Measurements from ENCODE around the gene KIF15.
"Not testable (repeated sequence)": the region's sequence is repeated elsewhere in the genome, so short reads cannot be mapped to it uniquely, and the experiment has no call there.

The KIF15 gene

DNA sequence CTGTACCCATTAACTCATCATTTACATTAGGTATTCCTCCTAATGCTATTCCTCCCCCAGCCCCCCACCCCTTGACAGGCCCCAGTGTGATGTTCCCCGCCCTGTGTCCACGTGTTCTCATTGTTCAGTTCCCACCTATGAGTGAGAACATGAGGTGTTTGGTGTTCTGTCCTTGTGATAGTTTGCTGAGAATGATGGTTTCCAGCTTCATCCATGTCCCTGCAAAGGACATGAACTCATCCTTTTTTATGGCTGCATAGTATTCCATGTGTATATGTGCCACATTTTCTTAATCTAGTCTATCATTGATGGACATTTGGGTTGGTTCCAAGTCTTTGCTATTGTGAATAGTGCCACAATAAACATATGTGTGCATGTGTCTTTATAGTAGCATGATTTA is 54.7 kb downstream of the KIF15 start:
- not testable (repeated sequence) for DNase-seq (ENCODE audit: low spot score); FAIRE-seq

- not testable (repeated sequence) for DNase-seq (ENCODE audit: low spot score)
Measured at GRCh38 chr3:44821206-44821605, 59.6 kb downstream of the KIF15 start.

DNA sequence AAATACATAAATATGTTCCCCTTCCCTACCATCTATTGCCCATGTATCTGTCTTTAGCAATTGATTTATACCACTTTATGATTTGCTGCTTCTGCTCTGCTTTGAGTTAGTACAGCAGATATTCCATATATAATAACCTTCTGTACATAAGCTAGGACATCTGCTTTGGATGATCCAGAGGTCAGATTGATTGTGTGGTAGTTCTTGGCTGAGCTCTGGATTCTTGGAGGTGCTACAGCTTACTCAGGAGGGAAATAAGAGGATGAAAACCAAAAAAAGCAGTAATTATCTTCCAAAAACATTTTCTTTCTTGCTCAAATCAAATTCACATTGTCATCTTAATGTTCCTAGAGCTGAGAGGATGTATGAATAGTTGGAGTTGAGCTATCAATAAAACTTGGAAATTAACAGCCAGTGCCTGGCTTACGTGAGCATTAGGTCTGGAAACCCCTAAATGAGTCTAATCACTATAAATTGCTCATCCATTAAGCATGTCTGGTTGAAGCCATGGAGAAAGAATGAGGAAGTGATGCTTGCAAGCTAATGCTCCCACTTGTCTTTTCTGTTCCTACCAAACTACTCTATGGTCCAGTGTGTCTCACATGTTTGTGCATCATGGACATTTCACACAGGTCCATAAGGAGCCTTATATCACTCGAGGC is 63.8 kb downstream of the KIF15 start:
- no peak for DNase-seq (ENCODE audit: low spot score)
- FAIRE-seq, result no peak

More at GRCh38 chr3:44821206-44821605, 59.6 kb downstream of the KIF15 start:
- FAIRE-seq, result not testable (repeated sequence)

GRCh38 chr3:44827196-44827595 is 65.6 kb downstream of the KIF15 start:
- FAIRE-seq, result no peak
- no peak for DNase-seq (ENCODE audit: low spot score)

GRCh38 chr3:44831232-44831631 is 69.6 kb downstream of the KIF15 start:
- DNase-seq (ENCODE audit: low spot score), result no peak
- FAIRE-seq, result no peak

- DNase-seq (ENCODE audit: low spot score) (no peak), FAIRE-seq (peak; percentile 44)
Measured at GRCh38 chr3:44832032-44832431, 70.4 kb downstream of the KIF15 start.

GRCh38 chr3:44832965-44833364 is 71.4 kb downstream of the KIF15 start:
- FAIRE-seq (no peak), DNase-seq (ENCODE audit: low spot score) (no peak)

GRCh38 chr3:44833394-44833793 is 71.8 kb downstream of the KIF15 start:
- DNase-seq (ENCODE audit: low spot score) (no peak), FAIRE-seq (no peak)

DNA sequence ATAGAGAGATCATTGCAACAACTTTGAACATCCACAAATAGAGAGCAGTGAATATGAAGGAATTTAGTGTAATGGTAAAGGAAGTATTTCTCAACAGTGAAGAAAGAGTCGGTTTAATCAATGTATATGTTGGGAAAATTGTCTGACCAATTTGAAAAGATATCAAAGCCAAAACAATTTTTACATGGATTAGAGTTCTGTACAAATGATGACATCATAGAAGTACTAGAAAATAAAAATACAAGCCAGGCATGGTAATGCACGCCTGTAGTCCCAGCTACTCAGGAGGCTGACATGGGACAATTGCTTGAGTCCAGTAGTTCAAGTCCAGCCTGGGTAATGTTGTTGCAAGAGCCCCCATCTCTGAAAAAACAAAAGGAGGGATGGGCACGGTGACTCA is 74.1 kb downstream of the KIF15 start:
- FAIRE-seq (no peak), DNase-seq (ENCODE audit: low spot score) (no peak)

DNA sequence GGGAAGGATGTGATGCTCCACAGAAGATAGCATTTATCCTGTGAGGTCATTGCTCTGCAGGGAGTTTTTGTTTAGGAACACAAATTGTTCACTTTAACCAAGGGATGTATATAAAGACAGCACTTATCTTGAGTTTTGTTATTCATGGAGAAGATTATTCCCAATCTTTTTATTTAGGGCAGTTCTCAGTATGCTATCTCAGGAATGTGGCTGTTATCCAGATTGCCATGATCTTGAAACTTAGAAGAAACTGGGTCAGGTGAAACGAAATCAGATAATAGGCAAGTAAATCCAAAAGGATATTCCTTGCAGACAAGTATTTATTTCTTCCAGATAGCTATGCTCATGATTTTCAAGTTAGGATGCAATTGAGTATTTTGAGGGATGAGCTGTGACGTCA is 80.8 kb downstream of the KIF15 start:
- FAIRE-seq (no peak), DNase-seq (ENCODE audit: low spot score) (no peak)

DNA sequence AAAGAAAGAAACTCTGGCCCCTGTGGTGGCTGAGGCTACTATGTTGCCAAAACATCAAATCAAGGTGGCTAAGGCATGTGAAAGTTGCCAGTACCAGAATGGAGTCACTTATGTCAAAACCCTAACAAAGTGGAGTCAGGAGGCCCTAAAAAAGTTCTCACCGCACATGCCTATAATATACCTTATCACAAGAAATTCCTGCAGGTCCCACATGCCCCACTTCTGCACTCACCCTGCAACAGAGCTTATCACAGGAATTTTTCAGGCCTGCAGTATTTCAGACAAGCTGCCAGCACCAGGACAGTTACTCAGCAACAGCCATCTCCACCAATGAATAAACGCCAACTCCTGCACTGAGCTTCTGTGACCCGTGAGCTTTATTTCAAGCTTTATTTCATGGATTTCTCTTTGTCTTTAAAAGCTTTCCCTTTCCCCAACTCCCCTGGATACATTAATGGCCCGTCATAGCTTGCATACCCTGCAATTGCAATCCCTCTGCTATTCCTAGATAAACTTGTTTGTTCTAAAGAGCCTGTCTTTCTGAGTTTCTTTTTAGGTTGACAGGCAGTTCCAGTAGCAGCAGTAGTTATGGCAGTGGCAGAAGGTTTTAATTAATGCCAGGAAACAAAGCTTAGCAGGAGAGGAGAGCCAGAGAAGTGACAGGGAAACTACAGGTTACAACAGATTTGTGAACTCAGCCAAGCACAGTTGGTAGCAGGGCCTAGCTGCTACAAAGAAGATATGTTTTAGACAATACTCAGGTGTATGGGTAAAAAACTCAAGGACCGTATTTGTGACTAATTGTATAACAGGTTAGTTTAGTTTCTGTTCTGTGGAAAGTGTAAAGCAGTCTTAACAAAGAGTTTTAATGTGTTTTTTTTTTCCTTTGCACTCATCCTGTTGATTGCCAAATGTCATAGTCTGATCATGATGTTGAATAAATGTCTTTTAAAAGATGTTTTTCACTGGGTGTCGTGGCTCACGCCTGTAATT is 84.2 kb downstream of the KIF15 start:
- FAIRE-seq (no peak), DNase-seq (ENCODE audit: low spot score) (no peak)

GRCh38 chr3:44848634-44849033 is 87.0 kb downstream of the KIF15 start:
- FAIRE-seq (no peak), DNase-seq (ENCODE audit: low spot score) (no peak)

- DNase-seq (ENCODE audit: low spot score); FAIRE-seq: not testable (repeated sequence)
Measured at GRCh38 chr3:44856663-44857062, 95.1 kb downstream of the KIF15 start.

- no peak for DNase-seq (ENCODE audit: low spot score)
- FAIRE-seq, result no peak
Measured at GRCh38 chr3:44860117-44860516, 98.5 kb downstream of the KIF15 start.

- FAIRE-seq (no peak), DNase-seq (ENCODE audit: low spot score) (no peak)
Measured at GRCh38 chr3:44861412-44862225, 100.0 kb downstream of the KIF15 start, which contains the start of gene TMEM42. Gene TMEM42 (plus strand): TSS chr3:44861912. CDS start chr3:44861925, 13 bp downstream.

DNA sequence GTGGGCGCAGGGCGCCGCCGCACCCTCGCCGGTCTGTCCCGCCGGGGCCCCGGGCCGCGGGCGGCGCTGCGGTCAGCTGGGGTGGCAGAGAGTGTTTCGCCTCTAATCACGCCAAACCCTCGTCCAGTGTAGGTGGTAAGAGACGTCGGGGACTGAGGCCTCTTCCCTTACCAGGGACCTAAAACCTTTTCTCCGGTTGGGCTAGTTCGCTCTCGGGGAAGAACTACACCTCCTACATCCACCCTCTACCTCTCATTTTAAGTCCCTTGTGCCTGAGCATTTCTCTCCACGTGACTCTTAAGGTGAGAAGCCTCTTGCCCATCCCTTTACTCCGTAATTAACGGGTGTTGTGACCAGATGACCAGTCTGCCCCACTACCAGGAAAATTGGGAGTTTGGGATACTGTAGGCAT is 100.6 kb downstream of the KIF15 start:
- FAIRE-seq, result no peak

DNA sequence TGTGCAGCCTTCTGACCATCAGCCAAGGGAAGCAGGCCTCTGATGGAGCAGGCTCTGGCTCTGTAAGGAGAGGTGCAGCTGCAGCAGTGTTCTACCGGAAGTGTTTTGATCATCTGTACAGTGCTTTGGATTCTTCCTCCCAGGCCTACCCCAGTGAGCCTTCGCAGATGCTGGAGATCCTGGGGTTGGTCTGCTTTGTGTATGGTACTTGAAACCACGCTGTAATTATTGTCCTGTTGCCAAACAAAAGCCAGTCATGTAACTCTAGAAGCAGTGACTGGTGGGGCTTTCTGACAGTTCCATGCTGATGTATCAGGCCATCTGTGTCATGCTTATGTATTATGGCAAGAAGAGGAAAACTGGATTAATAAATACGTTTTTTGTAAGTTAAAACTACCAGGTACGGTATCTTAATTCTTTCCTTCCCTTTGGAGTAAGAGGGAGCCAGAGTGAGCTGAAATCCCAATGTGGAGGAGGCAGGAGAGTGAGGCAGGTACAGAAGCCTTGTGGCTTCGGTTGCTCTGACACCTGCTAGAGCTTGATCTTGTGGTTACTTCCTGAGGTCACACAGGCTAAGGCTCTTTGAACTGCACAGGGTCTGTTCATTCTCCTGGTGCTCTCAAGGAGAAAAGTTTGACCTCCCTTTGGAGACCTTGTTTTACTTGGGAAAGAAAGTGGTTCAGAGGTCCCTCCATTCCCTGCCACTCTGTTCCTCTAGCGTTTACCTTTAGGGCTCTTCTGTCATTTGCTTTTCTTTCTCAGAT is 103.9 kb downstream of the KIF15 start:
- no peak for FAIRE-seq
- no peak for DNase-seq (ENCODE audit: low spot score)

More for the DNA sequence above, 100.6 kb downstream of the KIF15 start:
- no peak for DNase-seq (ENCODE audit: low spot score)

DNA sequence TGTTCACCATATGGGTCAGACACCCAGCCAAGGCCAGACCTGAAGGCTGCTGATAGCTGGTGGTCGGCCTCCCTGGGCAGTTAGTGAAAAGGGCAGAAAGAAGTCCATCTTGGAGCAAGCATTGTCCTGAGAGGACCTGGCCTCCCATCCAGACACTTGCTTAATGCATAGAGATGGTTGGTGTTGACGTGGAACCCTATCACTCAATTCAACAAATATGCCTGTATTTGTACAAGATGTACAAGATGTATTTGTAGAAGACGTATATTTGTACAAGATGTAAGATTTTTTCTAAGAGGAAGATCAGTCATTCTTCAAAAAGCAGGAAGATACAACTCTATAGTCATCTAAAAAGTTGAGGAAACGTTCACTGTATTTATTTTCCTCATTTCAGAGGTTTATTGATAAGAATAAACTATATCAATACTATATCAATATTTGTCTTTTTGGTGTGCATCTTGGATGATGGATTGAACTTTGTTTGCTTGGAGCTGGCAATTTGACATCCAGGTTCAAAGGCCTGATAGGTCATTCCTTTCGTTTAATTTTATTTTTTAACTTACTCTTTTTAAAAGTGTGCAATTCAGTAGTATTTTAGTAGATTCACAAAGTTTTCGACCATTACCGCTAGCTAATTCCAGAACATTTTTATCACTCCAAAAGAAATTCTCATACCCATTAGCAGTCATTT is 106.0 kb downstream of the KIF15 start:
- DNase-seq (ENCODE audit: low spot score) (no peak), FAIRE-seq (no peak)

DNA sequence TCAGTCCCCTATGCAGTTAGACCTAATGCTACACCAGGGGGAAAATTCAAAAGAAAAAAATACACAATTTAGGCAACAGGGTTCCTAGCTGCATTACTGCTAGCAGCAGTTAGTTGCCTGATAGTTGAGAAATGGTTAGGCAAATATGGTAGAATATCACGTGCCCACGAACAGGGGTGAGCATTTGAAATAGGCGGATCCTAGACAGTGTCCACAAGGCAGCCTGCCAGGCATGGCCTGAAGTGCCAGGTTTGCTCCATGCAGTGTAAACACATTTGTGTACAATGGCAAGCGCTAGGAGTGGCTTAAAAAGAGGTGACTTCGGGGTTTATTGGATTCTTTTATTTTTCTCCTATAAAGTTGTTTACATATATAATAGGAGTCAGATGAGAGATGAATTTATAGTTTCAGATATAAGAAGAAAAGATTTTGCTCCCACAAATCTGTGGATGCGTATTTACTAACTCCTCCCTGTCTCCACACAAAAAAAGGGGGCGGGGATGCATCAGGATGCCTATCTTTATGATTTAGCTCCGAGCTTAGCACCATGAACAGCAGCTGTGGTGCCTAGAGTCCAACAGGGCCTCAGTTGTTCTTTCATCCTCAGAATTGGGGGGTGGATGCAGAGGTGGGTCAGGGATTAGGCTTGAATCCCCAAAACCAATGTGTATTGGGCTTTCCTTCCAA is 108.9 kb downstream of the KIF15 start:
- no peak for FAIRE-seq
- no peak for DNase-seq (ENCODE audit: low spot score)
